ENCODE measurements around the gene L1CAM.
A peak's percentile ranks its signal among the peaks of the same experiment; 100 is the strongest.

GRCh38 chrX:153922932-153923857 lies 37.2 kb upstream of the L1CAM start:
- TF ChIP-seq, protein P1, sequence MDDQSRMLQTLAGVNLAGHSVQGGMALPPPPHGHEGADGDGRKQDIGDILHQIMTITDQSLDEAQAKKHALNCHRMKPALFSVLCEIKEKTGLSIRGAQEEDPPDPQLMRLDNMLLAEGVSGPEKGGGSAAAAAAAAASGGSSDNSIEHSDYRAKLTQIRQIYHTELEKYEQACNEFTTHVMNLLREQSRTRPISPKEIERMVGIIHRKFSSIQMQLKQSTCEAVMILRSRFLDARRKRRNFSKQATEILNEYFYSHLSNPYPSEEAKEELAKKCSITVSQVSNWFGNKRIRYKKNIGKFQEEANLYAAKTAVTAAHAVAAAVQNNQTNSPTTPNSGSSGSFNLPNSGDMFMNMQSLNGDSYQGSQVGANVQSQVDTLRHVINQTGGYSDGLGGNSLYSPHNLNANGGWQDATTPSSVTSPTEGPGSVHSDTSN (CRISPR knock-in tag; IDR thresholded peaks at IDR 0.05) = no peak
- TF ChIP-seq, protein P2, sequence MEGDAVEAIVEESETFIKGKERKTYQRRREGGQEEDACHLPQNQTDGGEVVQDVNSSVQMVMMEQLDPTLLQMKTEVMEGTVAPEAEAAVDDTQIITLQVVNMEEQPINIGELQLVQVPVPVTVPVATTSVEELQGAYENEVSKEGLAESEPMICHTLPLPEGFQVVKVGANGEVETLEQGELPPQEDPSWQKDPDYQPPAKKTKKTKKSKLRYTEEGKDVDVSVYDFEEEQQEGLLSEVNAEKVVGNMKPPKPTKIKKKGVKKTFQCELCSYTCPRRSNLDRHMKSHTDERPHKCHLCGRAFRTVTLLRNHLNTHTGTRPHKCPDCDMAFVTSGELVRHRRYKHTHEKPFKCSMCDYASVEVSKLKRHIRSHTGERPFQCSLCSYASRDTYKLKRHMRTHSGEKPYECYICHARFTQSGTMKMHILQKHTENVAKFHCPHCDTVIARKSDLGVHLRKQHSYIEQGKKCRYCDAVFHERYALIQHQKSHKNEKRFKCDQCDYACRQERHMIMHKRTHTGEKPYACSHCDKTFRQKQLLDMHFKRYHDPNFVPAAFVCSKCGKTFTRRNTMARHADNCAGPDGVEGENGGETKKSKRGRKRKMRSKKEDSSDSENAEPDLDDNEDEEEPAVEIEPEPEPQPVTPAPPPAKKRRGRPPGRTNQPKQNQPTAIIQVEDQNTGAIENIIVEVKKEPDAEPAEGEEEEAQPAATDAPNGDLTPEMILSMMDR (tag by site-specific recombination; IDR thresholded peaks at IDR 0.05) = peak; percentile 75
- TF ChIP-seq ZNF768 (tag by site-specific recombination; IDR thresholded peaks at IDR 0.05) = no peak
- TF ChIP-seq ZNF423 (tag by site-specific recombination; IDR thresholded peaks at IDR 0.05) = no peak
- no peak for TF ChIP-seq ZNF26 (tag by site-specific recombination; IDR thresholded peaks at IDR 0.05)
- no peak for TF ChIP-seq ZSCAN18 (tag by site-specific recombination; IDR thresholded peaks at IDR 0.05)
- no peak for TF ChIP-seq ZNF747 (tag by site-specific recombination; IDR thresholded peaks at IDR 0.05)
- TF ChIP-seq ZNF121 (tag by site-specific recombination; IDR thresholded peaks at IDR 0.05) = no peak

Data from HEK293 (cell line).